Breast epithelium (tissue), 4 donors: Measurements from ENCODE around the gene DDX49. TPM values are rescaled to one million over a fixed set of nuclear protein-coding genes. Genes with fewer than 3 reads are reported as not detected.

Experiments
- DNase-seq, 2 donors: peaks; one replicate each; pipeline ENCODE4 v3.0.0-alpha.2; 2019; ENCODE audit warnings: low spot score in 2 of 2
- H3K27ac ChIP-seq, 2 donors: fragments of 200-600 bp; sonication (generic) in 1 of 2; one replicate each; pipeline ENCODE4 v1.5.1; 2016 to 2019; ENCODE audit warnings: mild to moderate bottlenecking in 1 of 2
- H3K27me3 ChIP-seq, 2 donors: fragments of 200-600 bp; sonication (generic) in 1 of 2; one replicate each; pipeline versions ENCODE4 v1.5.1 to v1.6.0; 2017 to 2019; ENCODE audit warnings: control low read depth in 1 of 2, mild to moderate bottlenecking in 1 of 2
- H3K36me3 ChIP-seq: fragments of 200-600 bp; one replicate; pipeline ENCODE4 v1.5.1; 2019
- H3K4me1 ChIP-seq, 2 donors: fragments of 200-600 bp; sonication (generic); one replicate each; pipeline ENCODE4 v1.5.1; 2016 to 2019; ENCODE audit warnings: control low read depth in 1 of 2
- H3K4me3 ChIP-seq, 3 donors: fragments of 200-600 bp; sonication (generic); 1 replicate in 2 of 3; 2 replicates in 1 of 3; pipeline ENCODE4 v1.5.1; 2016 to 2019; ENCODE audit warnings: mild to moderate bottlenecking in 3 of 3, moderate library complexity in 2 of 3
- H3K9me3 ChIP-seq, 2 donors: fragments of 200-600 bp; sonication (generic) in 1 of 2; one replicate each; pipeline ENCODE4 v1.5.1; 2016 to 2019; ENCODE audit warnings: control low read depth in 1 of 2
- CTCF ChIP-seq, 3 donors: fragments of 450-650 bp; IDR thresholded peaks; one replicate each; pipeline ENCODE4 v1.5.1; 2016 to 2017; ENCODE audit warnings: antibody characterized with exemption in 3 of 3, mild to moderate bottlenecking in 3 of 3, moderate library complexity in 3 of 3
- POLR2A ChIP-seq: fragments of 450-650 bp; IDR thresholded peaks from one replicate; pipeline ENCODE4 v1.6.1; 2016; ENCODE audit warnings: antibody characterized with exemption, mild to moderate bottlenecking, moderate library complexity
- POLR2AphosphoS5 ChIP-seq, 3 donors: sonication (generic); formaldehyde crosslinking; IDR thresholded peaks; one replicate each; pipeline ENCODE4 v1.6.1; 2017; ENCODE audit warnings: antibody characterized with exemption in 3 of 3
- intact Hi-C: fragments of 100-400 bp; cut with DNase I; formaldehyde crosslinking; loops from one replicate; pipeline ENCODE4 v1.15.1; 2023; ENCODE audit warnings: low total_unique reads
- total RNA-seq, 3 donors: library from RNA; depleted of rRNA; stranded (reverse); fragments of >200 nt; gene quantifications; one replicate each; pipeline ENCODE4 v1.1.0, GENCODE V29; 2016

The DDX49 gene
- total RNA-seq, 3 donors from 2014 or later = 34.1 to 44.9 (median 40.2) TPM

DNA sequence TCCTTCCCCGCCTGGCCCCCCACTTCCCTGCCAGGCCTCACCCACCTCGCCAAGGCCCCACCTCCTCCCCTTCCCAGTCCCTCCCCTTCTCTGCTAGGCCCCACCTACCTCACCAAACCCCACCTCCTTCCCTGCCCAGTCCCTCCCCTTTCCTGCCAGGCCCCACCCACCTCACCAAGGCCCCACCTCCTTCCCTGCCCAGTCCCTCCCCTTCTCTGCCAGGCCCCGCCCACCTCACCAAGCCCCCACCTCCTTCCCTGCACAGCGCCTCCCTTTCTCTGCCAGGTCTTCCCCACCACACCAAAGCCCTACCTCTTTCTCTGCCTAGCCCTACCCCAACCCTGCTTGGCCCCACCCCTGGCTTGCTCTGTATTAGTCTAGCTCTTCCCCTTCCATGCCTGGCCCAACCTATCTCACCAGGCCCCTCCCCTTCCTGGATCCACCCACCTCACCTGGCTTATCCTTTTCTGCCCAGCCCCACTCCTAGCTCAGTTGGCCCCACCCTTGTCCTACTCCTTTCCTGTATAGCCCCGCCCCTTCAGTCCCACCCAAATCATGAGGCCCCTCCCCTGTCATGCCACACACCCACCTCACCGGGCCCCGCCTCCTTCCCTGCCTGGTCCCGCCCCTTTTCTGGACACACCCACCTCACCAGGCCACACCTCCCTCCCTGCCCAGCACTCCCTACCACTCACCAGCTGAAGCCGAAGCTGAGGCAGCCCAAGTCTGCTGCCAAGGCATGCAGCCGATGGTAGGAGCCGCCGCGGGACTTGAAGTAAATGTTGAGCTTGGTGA, 39.7 kb upstream of the DDX49 start:
- Histone ChIP-seq H3K27ac (no peak overlapping the region), H3K9me3 (no peaks in the 10 kb centered on the region), H3K36me3 (no peaks in the 10 kb centered on the region), H3K4me1 (no peaks in the 10 kb centered on the region), H3K27me3 (no peaks in the 10 kb centered on the region), H3K4me3 (no peak overlapping the region)
- no peak for TF ChIP-seq POLR2AphosphoS5 (IDR thresholded peaks at IDR 0.05)
- no peak for TF ChIP-seq POLR2A
- no peak for TF ChIP-seq CTCF (IDR thresholded peaks at IDR 0.05)
- DNase-seq = no peak
- intact Hi-C loops = no loop called here

GRCh38 chr19:18881491-18881890, 38.0 kb upstream of the DDX49 start:
- Histone ChIP-seq H3K27ac (no peak overlapping the region), H3K9me3 (no peaks in the 10 kb centered on the region), H3K4me1 (no peaks in the 10 kb centered on the region), H3K4me3 (no peak overlapping the region), H3K36me3 (no peaks in the 10 kb centered on the region), H3K27me3 (no peaks in the 10 kb centered on the region)
- intact Hi-C loops = no loop called here
- TF ChIP-seq CTCF (IDR thresholded peaks at IDR 0.05) (no peak), POLR2AphosphoS5 (IDR thresholded peaks at IDR 0.05) (no peak), POLR2A (no peak)
- DNase-seq = no peak

GRCh38 chr19:18883526-18884304, 35.8 kb upstream of the DDX49 start:
- Histone ChIP-seq H3K27me3 (no peaks in the 10 kb centered on the region), H3K4me3 (no peak overlapping the region), H3K27ac (no peak overlapping the region), H3K36me3 (no peaks in the 10 kb centered on the region), H3K4me1 (no peaks in the 10 kb centered on the region), H3K9me3 (no peaks in the 10 kb centered on the region)
- no peak for DNase-seq
- intact Hi-C loops = no loop called here
- TF ChIP-seq POLR2AphosphoS5 (IDR thresholded peaks at IDR 0.05) = no peak

DNA sequence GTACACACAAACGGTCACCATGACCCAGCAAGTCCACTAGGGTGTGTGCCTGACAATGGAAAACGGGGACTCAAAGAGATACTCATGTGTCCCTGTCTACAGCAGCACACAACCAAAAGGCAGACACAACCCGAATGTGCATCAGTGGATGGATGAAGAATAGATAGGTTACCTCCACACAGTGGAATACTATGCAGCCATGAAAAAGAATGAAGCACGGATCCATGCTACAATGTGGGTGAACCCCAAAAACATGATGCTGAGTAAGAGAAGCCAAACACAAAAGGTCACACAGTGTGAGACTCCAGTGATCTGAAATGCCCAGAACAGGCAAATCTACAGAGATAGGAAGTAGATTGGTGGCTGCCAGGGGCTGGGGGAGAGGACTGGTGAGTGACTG, 32.5 kb upstream of the DDX49 start:
- Histone ChIP-seq H3K4me1 (no peaks in the 10 kb centered on the region), H3K9me3 (no peaks in the 10 kb centered on the region), H3K27me3 (no peaks in the 10 kb centered on the region), H3K27ac (no peak overlapping the region), H3K36me3 (no peaks in the 10 kb centered on the region), H3K4me3 (no peak overlapping the region)
- TF ChIP-seq POLR2A (no peak), CTCF (IDR thresholded peaks at IDR 0.05) (no peak), POLR2AphosphoS5 (IDR thresholded peaks at IDR 0.05) (no peak)
- intact Hi-C loops = no loop called here
- no peak for DNase-seq

DNA sequence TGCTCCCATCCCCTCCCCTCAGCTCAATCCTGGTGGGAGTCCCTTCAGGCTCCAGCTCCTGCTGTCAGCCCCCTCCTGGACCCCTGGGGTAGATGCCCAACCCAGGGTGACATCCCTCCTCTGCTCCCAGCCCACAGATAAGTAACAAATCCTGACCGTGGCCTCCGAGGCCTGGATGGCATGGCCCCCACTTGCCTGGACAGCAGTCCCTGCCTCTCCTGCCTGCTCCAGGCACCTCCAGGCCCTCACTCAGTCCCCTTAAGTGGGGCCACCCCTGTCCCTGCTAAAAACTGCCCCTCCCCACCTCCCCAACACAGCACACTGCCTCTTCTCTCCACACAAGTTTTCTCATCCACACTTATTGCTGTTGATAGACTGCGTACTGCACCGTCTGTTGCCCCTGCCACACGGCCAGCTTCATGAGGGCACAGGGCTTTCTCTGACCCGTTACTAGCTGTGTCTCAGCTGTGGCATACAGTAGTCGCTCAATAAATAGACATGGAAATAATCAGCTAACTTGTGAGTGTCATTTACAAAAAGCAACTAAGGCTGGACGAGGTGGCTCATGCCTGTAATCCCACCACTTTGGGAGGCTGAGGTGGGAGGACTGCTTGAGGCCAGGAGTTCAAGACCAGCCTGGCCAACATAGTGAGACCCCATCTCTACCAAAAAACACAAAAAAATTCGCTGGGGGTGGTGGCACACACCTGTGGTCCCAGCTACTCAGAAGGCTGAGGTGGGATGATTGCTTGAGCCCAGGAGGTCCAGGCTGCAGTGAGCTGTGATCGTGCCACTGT, 29.4 kb upstream of the DDX49 start:
- Histone ChIP-seq H3K4me3 (no peak overlapping the region), H3K9me3 (no peaks in the 10 kb centered on the region), H3K27me3 (peaks cover under 1 to 6% of the 10 kb centered on the region in 2 donors), H3K27ac (no peak overlapping the region), H3K4me1 (peaks cover 4 to 9% of the 10 kb centered on the region in 2 donors), H3K36me3 (no peaks in the 10 kb centered on the region)
- DNase-seq = no peak
- intact Hi-C loops = no loop called here
- TF ChIP-seq CTCF (IDR thresholded peaks at IDR 0.05) (no peak), POLR2AphosphoS5 (IDR thresholded peaks at IDR 0.05) (no peak), POLR2A (no peak)
